Activated CD8-positive, alpha-beta T cell treated with anti-CD3 and anti-CD28 coated beads for 36 hours (primary cell): ENCODE data around the gene XPNPEP1. TPM values are rescaled to one million over a fixed set of nuclear protein-coding genes. Genes with fewer than 3 reads are reported as not detected.

ENCODE experiments used
- ATAC-seq: fragments of 200-7000 bp; cut with Tn5 transposase; one replicate; pipeline ENCODE4 v1.10.0; 2021; ENCODE audit warnings: mild to moderate bottlenecking, moderate library complexity
- CTCF ChIA-PET: fragments of 350-600 bp; sonication (Branson Sonifier 250); formaldehyde crosslinking; loops from one replicate; lab custom pipeline; 2021; ENCODE audit warnings: antibody characterized with exemption; lab: Charles Lee
- POLR2A ChIA-PET: fragments of 350-600 bp; sonication (Branson Sonifier 250); formaldehyde crosslinking; loops from one replicate; lab custom pipeline; 2021; ENCODE audit warnings: antibody characterized with exemption; lab: Charles Lee
- DNase-seq: peaks from one replicate; pipeline ENCODE4 v3.0.0-alpha.2; 2020
- H3K27ac Mint-ChIP-seq: one replicate; pipeline ENCODE4 v1.8.0; 2021; ENCODE audit warnings: mild to moderate bottlenecking, mixed read lengths
- H3K27me3 Mint-ChIP-seq: one replicate; pipeline ENCODE4 v1.8.0; 2021; ENCODE audit warnings: mixed read lengths
- H3K36me3 Mint-ChIP-seq: one replicate; pipeline ENCODE4 v1.8.0; 2021; ENCODE audit warnings: low read depth, mixed read lengths
- H3K4me1 Mint-ChIP-seq: one replicate; pipeline ENCODE4 v1.8.0; 2021; ENCODE audit warnings: low read depth, mixed read lengths
- H3K4me3 Mint-ChIP-seq: one replicate; pipeline ENCODE4 v1.8.0; 2021; ENCODE audit warnings: mild to moderate bottlenecking, moderate library complexity, mixed read lengths
- H3K9me3 Mint-ChIP-seq: one replicate; pipeline ENCODE4 v1.8.0; 2021; ENCODE audit warnings: mixed read lengths
- CTCF ChIP-seq: fragments of 200-600 bp; IDR thresholded peaks from one replicate; pipeline ENCODE4 v1.8.0; 2022; ENCODE audit warnings: antibody characterized with exemption, mild to moderate bottlenecking
- intact Hi-C: fragments of 100-400 bp; cut with micrococcal nuclease; formaldehyde crosslinking; loops from one replicate; pipeline ENCODE4 v1.10.0; 2022
- total RNA-seq, 2 experiments: library from RNA; stranded (reverse); gene quantifications; one replicate each; pipeline ENCODE4 v1.2.3, GENCODE V29; 2021

Gene XPNPEP1
- total RNA-seq, 2 experiments from 2014 or later = 96.5 to 97.0 TPM

- POLR2A ChIA-PET = interaction anchor here (1.0 kb wide), 1 partner anchor 9 kb away, joined by 4 read pairs; no protein-coding TSS in a partner anchor
- Mint-ChIP-seq H3K27ac (no peak overlapping the region), H3K4me3 (no peak overlapping the region), H3K4me1 (peaks cover 8% of the 10 kb centered on the region), H3K36me3 (no peaks in the 10 kb centered on the region), H3K27me3 (no peaks in the 10 kb centered on the region), H3K9me3 (no peaks in the 10 kb centered on the region)
- intact Hi-C loops = no loop called here
- CTCF ChIA-PET = interaction anchor here (1.5 kb wide), 1 partner anchor 11 kb away, joined by 4 read pairs; no protein-coding TSS in a partner anchor
- TF ChIP-seq CTCF = no peak
- no peak for DNase-seq
- ATAC-seq = no peak
Observed at GRCh38 chr10:109945473-109946177, 22.3 kb upstream of the XPNPEP1 start.

DNA sequence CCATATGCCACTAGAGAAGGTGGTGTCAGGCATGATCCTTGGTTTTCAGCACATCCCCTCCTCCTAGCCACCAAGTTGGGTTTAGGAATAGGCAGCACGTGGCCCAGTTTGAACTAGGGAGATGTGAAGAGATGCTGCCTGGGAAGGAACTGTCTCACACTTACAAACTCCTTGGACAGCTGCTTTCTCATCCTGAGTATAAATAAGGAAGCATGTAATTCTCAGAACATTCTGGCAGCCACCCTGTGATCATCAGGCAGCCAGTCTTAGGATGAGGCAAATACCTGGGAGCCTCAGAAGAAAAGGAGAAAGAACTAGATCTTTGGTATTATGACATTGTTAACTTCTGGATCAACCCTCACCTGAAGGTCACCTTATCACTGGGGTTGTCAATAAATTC is 21.3 kb upstream of the XPNPEP1 start:
- CTCF ChIA-PET = interaction anchor here (1.1 kb wide), 1 partner anchor 28 kb away, joined by 3 read pairs; no protein-coding TSS in a partner anchor
- H3K36me3 Mint-ChIP-seq = no peaks in the 10 kb centered on the region
- ATAC-seq (no peak), DNase-seq (no peak)
- H3K4me1 Mint-ChIP-seq = peaks cover 11% of the 10 kb centered on the region
- TF ChIP-seq CTCF = no peak
- H3K9me3 Mint-ChIP-seq = no peaks in the 10 kb centered on the region
- intact Hi-C loops = no loop called here
- no peak overlapping the region for H3K27ac Mint-ChIP-seq
- H3K4me3 Mint-ChIP-seq = no peak overlapping the region
- no peaks in the 10 kb centered on the region for H3K27me3 Mint-ChIP-seq
- POLR2A ChIA-PET = interaction anchor here (1.0 kb wide), 1 partner anchor 10 kb away, joined by 4 read pairs; no protein-coding TSS in a partner anchor

DNA sequence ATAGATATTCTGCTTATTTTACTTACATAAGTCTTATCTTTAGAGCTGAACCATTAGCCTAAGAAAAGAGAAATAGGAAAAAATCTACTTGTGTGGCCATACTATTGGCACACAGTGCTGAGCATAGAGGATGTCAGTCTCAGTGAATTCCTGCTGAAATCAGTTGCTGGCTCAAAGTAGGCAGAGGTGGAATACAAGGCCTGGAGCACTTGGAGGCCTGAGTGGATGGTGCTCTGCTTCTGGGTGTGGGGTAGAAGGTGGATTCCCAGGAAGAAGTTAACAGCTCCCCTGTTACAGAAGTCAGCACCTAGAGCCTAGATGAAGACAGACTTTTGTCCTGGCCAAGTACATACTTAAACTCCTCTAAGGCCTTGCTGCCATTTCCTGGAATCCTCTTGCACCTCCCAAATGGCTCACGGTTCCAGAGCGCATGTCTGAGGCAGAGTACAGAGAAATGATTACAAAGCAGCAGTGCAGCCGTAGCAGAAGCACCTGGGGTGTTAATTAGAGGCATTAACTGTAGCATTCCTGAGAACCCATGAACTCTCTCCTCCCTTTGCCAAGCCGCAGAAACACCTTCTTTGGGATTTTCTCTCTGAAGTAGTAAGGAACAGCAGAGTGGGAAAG is 18.0 kb upstream of the XPNPEP1 start:
- ATAC-seq = no peak
- no peaks in the 10 kb centered on the region for H3K27me3 Mint-ChIP-seq
- ChIA-PET CTCF (no interaction called here), POLR2A (no interaction called here)
- peaks cover 35% of the 10 kb centered on the region for H3K4me1 Mint-ChIP-seq
- no peaks in the 10 kb centered on the region for H3K9me3 Mint-ChIP-seq
- no peaks in the 10 kb centered on the region for H3K36me3 Mint-ChIP-seq
- DNase-seq = no peak
- intact Hi-C loops = no loop called here
- H3K27ac Mint-ChIP-seq = no peak overlapping the region
- no peak overlapping the region for H3K4me3 Mint-ChIP-seq
- TF ChIP-seq CTCF = no peak

GRCh38 chr10:109940553-109940952 is 17.2 kb upstream of the XPNPEP1 start:
- no peak for DNase-seq
- no peak for TF ChIP-seq CTCF
- no peaks in the 10 kb centered on the region for H3K9me3 Mint-ChIP-seq
- H3K4me3 Mint-ChIP-seq = no peak overlapping the region
- ChIA-PET POLR2A (interaction anchor here (0.6 kb wide), 1 partner anchor 28 kb away, joined by 3 read pairs; no protein-coding TSS in a partner anchor), CTCF (interaction anchor here (1.7 to 4.3 kb wide), 4 partner anchors 15 to 57 kb away, joined by 3 to 20 read pairs (median 10); no protein-coding TSS in a partner anchor)
- intact Hi-C loops = no loop called here
- no peaks in the 10 kb centered on the region for H3K36me3 Mint-ChIP-seq
- no peaks in the 10 kb centered on the region for H3K27me3 Mint-ChIP-seq
- peaks cover 39% of the 10 kb centered on the region for H3K4me1 Mint-ChIP-seq
- ATAC-seq = no peak
- H3K27ac Mint-ChIP-seq = no peak overlapping the region
